Stomach (tissue), 4 donors: ENCODE data around the gene MED8.

Source experiments
- EP300 ChIP-seq: sonication (generic); formaldehyde crosslinking; IDR thresholded peaks from one replicate; pipeline ENCODE4 v1.6.1; 2017; ENCODE audit warnings: antibody characterized with exemption
- POLR2A ChIP-seq, 4 donors: fragments of 450-650 bp; IDR thresholded peaks; one replicate each; pipeline ENCODE4 v1.6.1; 2016; ENCODE audit warnings: antibody characterized with exemption in 4 of 4, control low read depth in 2 of 4, mild to moderate bottlenecking in 1 of 4, moderate library complexity in 1 of 4
- POLR2AphosphoS5 ChIP-seq, 3 donors: sonication (generic); formaldehyde crosslinking; IDR thresholded peaks; one replicate each; pipeline ENCODE4 v1.6.1; 2016; ENCODE audit warnings: antibody characterized with exemption in 3 of 3
- TF ChIP-seq, protein P1 (sequence below), 7 experiments: fragments of 450-650 bp in 4 of 7; fragments of 200-600 bp in 3 of 7; sonication (generic) in 3 of 7; IDR thresholded peaks; one replicate each; pipeline ENCODE4 v1.5.1; 2016 to 2019; ENCODE audit warnings: antibody characterized with exemption in 7 of 7, control low read depth in 2 of 7, mild to moderate bottlenecking in 1 of 7

- TF ChIP-seq, protein P1, sequence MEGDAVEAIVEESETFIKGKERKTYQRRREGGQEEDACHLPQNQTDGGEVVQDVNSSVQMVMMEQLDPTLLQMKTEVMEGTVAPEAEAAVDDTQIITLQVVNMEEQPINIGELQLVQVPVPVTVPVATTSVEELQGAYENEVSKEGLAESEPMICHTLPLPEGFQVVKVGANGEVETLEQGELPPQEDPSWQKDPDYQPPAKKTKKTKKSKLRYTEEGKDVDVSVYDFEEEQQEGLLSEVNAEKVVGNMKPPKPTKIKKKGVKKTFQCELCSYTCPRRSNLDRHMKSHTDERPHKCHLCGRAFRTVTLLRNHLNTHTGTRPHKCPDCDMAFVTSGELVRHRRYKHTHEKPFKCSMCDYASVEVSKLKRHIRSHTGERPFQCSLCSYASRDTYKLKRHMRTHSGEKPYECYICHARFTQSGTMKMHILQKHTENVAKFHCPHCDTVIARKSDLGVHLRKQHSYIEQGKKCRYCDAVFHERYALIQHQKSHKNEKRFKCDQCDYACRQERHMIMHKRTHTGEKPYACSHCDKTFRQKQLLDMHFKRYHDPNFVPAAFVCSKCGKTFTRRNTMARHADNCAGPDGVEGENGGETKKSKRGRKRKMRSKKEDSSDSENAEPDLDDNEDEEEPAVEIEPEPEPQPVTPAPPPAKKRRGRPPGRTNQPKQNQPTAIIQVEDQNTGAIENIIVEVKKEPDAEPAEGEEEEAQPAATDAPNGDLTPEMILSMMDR (IDR thresholded peaks at IDR 0.05), result no peak
- TF ChIP-seq POLR2AphosphoS5 (IDR thresholded peaks at IDR 0.05) (no peak), POLR2A (IDR thresholded peaks at IDR 0.05) (no peak), EP300 (no peak)
Measured at GRCh38 chr1:43434256-43434655, 44.7 kb upstream of the MED8 start.
